Activated T-helper 17 cell treated with anti-CD3 and anti-CD28 coated beads, Interleukin-2, amount 50 U/mL, for 72 hours (primary cell): Measurements from ENCODE around the gene SLC25A45. TPM values are rescaled to one million over a fixed set of nuclear protein-coding genes. Genes with fewer than 3 reads are reported as not detected.

Source experiments
- ATAC-seq: fragments of 150-1000 bp; cut with Tn5 transposase; replicated peaks from 2 replicates; pipeline ENCODE4 v1.10.0; 2021; ENCODE audit warnings: mild to moderate bottlenecking, moderate library complexity
- H3K27ac Mint-ChIP-seq: one replicate; pipeline ENCODE4 v1.8.0; 2022; ENCODE audit warnings: mixed read lengths
- H3K27me3 Mint-ChIP-seq: one replicate; pipeline ENCODE4 v1.8.0; 2022; ENCODE audit warnings: mixed read lengths
- H3K36me3 Mint-ChIP-seq: one replicate; pipeline ENCODE4 v1.8.0; 2022; ENCODE audit warnings: low read depth, mild to moderate bottlenecking, mixed read lengths
- H3K4me1 Mint-ChIP-seq: one replicate; pipeline ENCODE4 v1.8.0; 2022; ENCODE audit warnings: mixed read lengths
- H3K4me3 Mint-ChIP-seq: one replicate; pipeline ENCODE4 v1.8.0; 2022; ENCODE audit warnings: mild to moderate bottlenecking, mixed read lengths
- H3K9me3 Mint-ChIP-seq: one replicate; pipeline ENCODE4 v1.8.0; 2022; ENCODE audit warnings: mixed read lengths
- total RNA-seq, 2 donors: library from RNA; stranded (reverse); gene quantifications; one replicate each; pipeline ENCODE4 v1.2.3, GENCODE V29; 2022

SLC25A45 gene
- total RNA-seq, 2 donors from 2014 or later = 18.0 to 20.1 TPM

GRCh38 chr11:65401803-65402248 lies 19.4 kb upstream of the SLC25A45 start:
- Mint-ChIP-seq H3K27ac (no peak overlapping the region), H3K27me3 (no peaks in the 10 kb centered on the region), H3K9me3 (no peaks in the 10 kb centered on the region), H3K4me1 (no peaks in the 10 kb centered on the region), H3K36me3 (peaks cover 87% of the 10 kb centered on the region), H3K4me3 (no peak overlapping the region)
- no peak for ATAC-seq

GRCh38 chr11:65401073-65401802 lies 18.8 kb upstream of the SLC25A45 start:
- no peak overlapping the region for H3K4me3 Mint-ChIP-seq
- H3K27me3 Mint-ChIP-seq = no peaks in the 10 kb centered on the region
- no peak for ATAC-seq
- no peak overlapping the region for H3K27ac Mint-ChIP-seq
- H3K4me1 Mint-ChIP-seq = no peaks in the 10 kb centered on the region
- H3K9me3 Mint-ChIP-seq = no peaks in the 10 kb centered on the region
- H3K36me3 Mint-ChIP-seq = peaks cover 84% of the 10 kb centered on the region

GRCh38 chr11:65400307-65401072 lies 18.0 kb upstream of the SLC25A45 start:
- no peak for ATAC-seq
- H3K9me3 Mint-ChIP-seq = no peaks in the 10 kb centered on the region
- peaks cover 87% of the 10 kb centered on the region for H3K36me3 Mint-ChIP-seq
- H3K4me1 Mint-ChIP-seq = no peaks in the 10 kb centered on the region
- no peak overlapping the region for H3K4me3 Mint-ChIP-seq
- H3K27ac Mint-ChIP-seq = no peak overlapping the region
- H3K27me3 Mint-ChIP-seq = no peaks in the 10 kb centered on the region

GRCh38 chr11:65399845-65400244 lies 17.4 kb upstream of the SLC25A45 start:
- Mint-ChIP-seq H3K4me1 (no peaks in the 10 kb centered on the region), H3K9me3 (no peaks in the 10 kb centered on the region), H3K4me3 (no peak overlapping the region), H3K27me3 (no peaks in the 10 kb centered on the region), H3K27ac (no peak overlapping the region), H3K36me3 (peaks cover 86% of the 10 kb centered on the region)
- ATAC-seq = no peak

GRCh38 chr11:65399249-65399648 lies 16.8 kb upstream of the SLC25A45 start:
- Mint-ChIP-seq H3K36me3 (peaks cover 80% of the 10 kb centered on the region), H3K4me3 (no peak overlapping the region), H3K27ac (no peak overlapping the region), H3K4me1 (no peaks in the 10 kb centered on the region), H3K27me3 (no peaks in the 10 kb centered on the region), H3K9me3 (no peaks in the 10 kb centered on the region)
- no peak for ATAC-seq

- Mint-ChIP-seq H3K36me3 (peaks cover 76% of the 10 kb centered on the region), H3K27ac (no peak overlapping the region), H3K4me3 (no peak overlapping the region), H3K4me1 (no peaks in the 10 kb centered on the region), H3K9me3 (no peaks in the 10 kb centered on the region), H3K27me3 (no peaks in the 10 kb centered on the region)
- ATAC-seq = no peak
Observed at GRCh38 chr11:65398362-65398910, 16.0 kb upstream of the SLC25A45 start.

- no peak overlapping the region for H3K4me3 Mint-ChIP-seq
- H3K4me1 Mint-ChIP-seq = peaks cover 4% of the 10 kb centered on the region
Observed at GRCh38 chr11:65396769-65397745, 14.6 kb upstream of the SLC25A45 start.

GRCh38 chr11:65395961-65396530 lies 13.6 kb upstream of the SLC25A45 start:
- H3K36me3 Mint-ChIP-seq = peaks cover 76% of the 10 kb centered on the region
- H3K27me3 Mint-ChIP-seq = no peaks in the 10 kb centered on the region
- peaks cover 4% of the 10 kb centered on the region for H3K4me1 Mint-ChIP-seq
- H3K4me3 Mint-ChIP-seq = no peak overlapping the region
- no peaks in the 10 kb centered on the region for H3K9me3 Mint-ChIP-seq
- ATAC-seq = no peak
- no peak overlapping the region for H3K27ac Mint-ChIP-seq

More at GRCh38 chr11:65396769-65397745, 14.6 kb upstream of the SLC25A45 start:
- no peaks in the 10 kb centered on the region for H3K27me3 Mint-ChIP-seq
- ATAC-seq = no peak
- H3K27ac Mint-ChIP-seq = peak overlapping the region; percentile 19
- H3K9me3 Mint-ChIP-seq = no peaks in the 10 kb centered on the region
- peaks cover 76% of the 10 kb centered on the region for H3K36me3 Mint-ChIP-seq

- Mint-ChIP-seq H3K27ac (no peak overlapping the region), H3K4me3 (no peak overlapping the region), H3K36me3 (peaks cover 72% of the 10 kb centered on the region), H3K9me3 (no peaks in the 10 kb centered on the region), H3K4me1 (peaks cover 4% of the 10 kb centered on the region), H3K27me3 (no peaks in the 10 kb centered on the region)
- ATAC-seq = no peak
Observed at GRCh38 chr11:65394125-65394536, 11.7 kb upstream of the SLC25A45 start.

GRCh38 chr11:65393513-65394079 lies 11.2 kb upstream of the SLC25A45 start:
- Mint-ChIP-seq H3K27ac (no peak overlapping the region), H3K27me3 (no peaks in the 10 kb centered on the region), H3K4me1 (peaks cover 10% of the 10 kb centered on the region), H3K36me3 (peaks cover 72% of the 10 kb centered on the region), H3K4me3 (no peak overlapping the region), H3K9me3 (no peaks in the 10 kb centered on the region)
- no peak for ATAC-seq

- no peak for ATAC-seq
- Mint-ChIP-seq H3K4me1 (peaks cover 11% of the 10 kb centered on the region), H3K27me3 (no peaks in the 10 kb centered on the region), H3K9me3 (no peaks in the 10 kb centered on the region), H3K4me3 (no peak overlapping the region), H3K27ac (peak overlapping the region; percentile 68), H3K36me3 (peaks cover 71% of the 10 kb centered on the region)
Observed at GRCh38 chr11:65392899-65393298, 10.5 kb upstream of the SLC25A45 start.

GRCh38 chr11:65392186-65392829 lies 9.9 kb upstream of the SLC25A45 start:
- peaks cover 11% of the 10 kb centered on the region for H3K4me1 Mint-ChIP-seq

GRCh38 chr11:65390996-65391395 lies 8.6 kb upstream of the SLC25A45 start:
- no peak overlapping the region for H3K27ac Mint-ChIP-seq
- H3K4me1 Mint-ChIP-seq = peaks cover 11% of the 10 kb centered on the region
- no peak overlapping the region for H3K4me3 Mint-ChIP-seq
- H3K9me3 Mint-ChIP-seq = no peaks in the 10 kb centered on the region
- no peaks in the 10 kb centered on the region for H3K27me3 Mint-ChIP-seq
- H3K36me3 Mint-ChIP-seq = peaks cover 67% of the 10 kb centered on the region
- ATAC-seq = no peak

More at GRCh38 chr11:65392186-65392829, 9.9 kb upstream of the SLC25A45 start:
- Mint-ChIP-seq H3K27me3 (no peaks in the 10 kb centered on the region), H3K36me3 (peaks cover 69% of the 10 kb centered on the region), H3K9me3 (no peaks in the 10 kb centered on the region), H3K4me3 (no peak overlapping the region), H3K27ac (peak overlapping the region; percentile 68)
- ATAC-seq = no peak
